ENCODE measurements around the gene G6PC3. TPM values are rescaled to one million over a fixed set of nuclear protein-coding genes. Genes with fewer than 3 reads are reported as not detected.
"Not testable (repeated sequence)": the region's sequence is repeated elsewhere in the genome, so short reads cannot be mapped to it uniquely, and the experiment has no call there.

G6PC3 gene
- polyA plus RNA-seq, 1 of the 3 experiments (the other 2 are of a cell fraction) = 166 TPM

- 0 out of 2 replicates have a peak, but pooled peaks have one; percentile 36 for TF ChIP-seq FOXM1 (IDR thresholded peaks at IDR 0.05; ENCODE audit: low read depth)
Measured at GRCh38 chr17:44070455-44071197, at the start of gene G6PC3 (continued).

- POLR2A ChIA-PET; H3K79me2 ChIP-seq (ENCODE audit: insufficient read depth); H3K4me3 ChIP-seq (ENCODE audit: low read depth in 2 of 2, low read length in 1 of 2); H3K9me3 ChIP-seq; H3F3A ChIP-seq (replicated peaks; ENCODE audit: insufficient read depth); H3K27me3 ChIP-seq (ENCODE audit: insufficient read depth); H3K9ac ChIP-seq; H3K27ac ChIP-seq (ENCODE audit: low read depth in 2 of 2, low read length in 1 of 2); H3K4me2 ChIP-seq; H3K9me2 ChIP-seq; H2AFZ ChIP-seq (ENCODE audit: low read depth); H4K20me1 ChIP-seq (ENCODE audit: insufficient read depth); DNase-seq: not testable (repeated sequence)
- Histone ChIP-seq H3K4me1 (ENCODE audit: control insufficient read depth in 1 of 2, insufficient read depth in 2 of 2, low read depth in 1 of 2, low read length in 1 of 2) (peaks cover 0 to 32% of the 10 kb centered on the region in 2 experiments; a peak in 2 of 4 replicates), H3K36me3 (replicated peaks in 1 of 2; ENCODE audit: control insufficient read depth in 1 of 2, insufficient read depth in 2 of 2, low read length in 1 of 2) (peaks cover 7 to 20% of the 10 kb centered on the region in 2 experiments)
- WGBS (ENCODE audit: low lambda C conversion rate) = 94% methylated on average over 7 of the region's 7 CpGs
- CTCF ChIA-PET = interaction anchor here (1.0 kb wide), 1 partner anchor 20 kb away, joined by 3 read pairs; no protein-coding TSS in a partner anchor
Measured at GRCh38 chr17:44021227-44021626, 49.3 kb upstream of the G6PC3 start.

- Histone ChIP-seq H3K4me2 (no peak overlapping the region), H3K4me3 (ENCODE audit: low read depth in 2 of 2, low read length in 1 of 2) (no peak overlapping the region), H3K27me3 (ENCODE audit: insufficient read depth) (no peaks in the 10 kb centered on the region), H3K9me3 (no peaks in the 10 kb centered on the region), H3K27ac (ENCODE audit: low read depth in 2 of 2, low read length in 1 of 2) (no peak overlapping the region), H2AFZ (ENCODE audit: low read depth) (no peak overlapping the region), H3F3A (replicated peaks; ENCODE audit: insufficient read depth) (peaks cover 9% of the 10 kb centered on the region), H3K79me2 (ENCODE audit: insufficient read depth) (no peaks in the 10 kb centered on the region), H3K9ac (no peak overlapping the region), H4K20me1 (ENCODE audit: insufficient read depth) (no peaks in the 10 kb centered on the region), H3K36me3 (replicated peaks in 1 of 2; ENCODE audit: control insufficient read depth in 1 of 2, insufficient read depth in 2 of 2, low read length in 1 of 2) (peaks cover 7 to 20% of the 10 kb centered on the region in 2 experiments), H3K9me2 (no peaks in the 10 kb centered on the region), H3K4me1 (ENCODE audit: control insufficient read depth in 1 of 2, insufficient read depth in 2 of 2, low read depth in 1 of 2, low read length in 1 of 2) (peaks cover 0 to 32% of the 10 kb centered on the region in 2 experiments; a peak in 2 of 4 replicates)
- POLR2A ChIA-PET = no interaction called here
- WGBS (ENCODE audit: low lambda C conversion rate) = 97% methylated on average over 2 of the region's 2 CpGs
- no peak for DNase-seq
- TF ChIP-seq RCOR1 (IDR thresholded peaks at IDR 0.05; ENCODE audit: low read length) (no peak), CTCF (IDR thresholded peaks at IDR 0.05) (no peak), MXI1 (IDR thresholded peaks at IDR 0.05; ENCODE audit: low read depth, low read length) (no peak), YY1 (IDR thresholded peaks at IDR 0.05; ENCODE audit: low read depth) (no peak), USF1 (IDR thresholded peaks at IDR 0.05; ENCODE audit: borderline replicate concordance, low read depth) (no peak), FOXM1 (IDR thresholded peaks at IDR 0.05; ENCODE audit: low read depth) (no peak), FOXJ3 (CRISPR knock-in tag; IDR thresholded peaks at IDR 0.05) (no peak)
- CTCF ChIA-PET = interaction anchor here (1.0 to 4.0 kb wide), 4 partner anchors 8 to 20 kb away, joined by 3 to 26 read pairs (median 4); partner anchors contain the start of gene TMEM101
Measured at GRCh38 chr17:44022246-44022645, 48.3 kb upstream of the G6PC3 start.
